ENCODE measurements around the gene AFF3. TPM values are rescaled to one million over a fixed set of nuclear protein-coding genes. Genes with fewer than 3 reads are reported as not detected.

Gene AFF3
- total RNA-seq, 1 donor from 2014 or later = 25.6 TPM

DNA sequence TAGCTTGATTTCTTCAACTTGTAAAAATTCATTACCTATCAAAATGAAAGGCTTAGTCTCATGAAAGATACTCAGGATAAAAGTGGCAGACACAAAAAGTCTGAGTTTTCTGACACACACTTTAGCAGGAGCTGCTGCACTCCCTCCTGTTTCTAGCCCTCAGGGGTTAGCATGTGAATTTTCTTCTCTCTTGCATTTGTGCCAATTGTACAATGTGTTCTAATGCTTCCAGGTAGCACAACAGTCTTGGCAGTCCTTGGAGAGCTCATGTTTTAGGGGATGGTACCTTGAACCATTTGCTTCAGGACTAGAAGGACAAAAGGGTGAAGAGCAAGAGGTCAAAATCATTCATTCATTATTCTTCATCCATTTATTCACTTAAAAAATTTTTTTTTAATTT, 316.8 kb downstream of the AFF3 start:
- DNase-seq (ENCODE audit: low spot score) = no peak

DNA sequence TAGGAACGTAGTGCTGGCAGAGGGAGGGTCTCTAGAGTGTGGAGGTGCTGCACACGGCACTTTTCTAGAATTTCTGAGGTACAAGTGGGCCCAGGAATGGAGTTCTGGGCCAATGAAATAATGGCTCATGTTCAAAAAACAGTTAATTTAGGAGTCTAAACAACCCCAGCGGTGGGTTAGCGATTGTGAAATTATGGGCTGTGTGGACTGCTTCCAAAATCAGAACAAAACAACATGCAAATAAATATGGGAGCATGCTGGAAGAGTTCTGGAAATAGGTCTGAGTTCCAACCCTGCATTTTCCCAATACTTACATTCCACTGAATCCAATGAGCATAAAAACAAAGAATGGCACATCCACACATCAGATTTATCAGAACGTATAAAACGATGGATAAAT, 317.6 kb downstream of the AFF3 start:
- DNase-seq (ENCODE audit: low spot score) = no peak

DNA sequence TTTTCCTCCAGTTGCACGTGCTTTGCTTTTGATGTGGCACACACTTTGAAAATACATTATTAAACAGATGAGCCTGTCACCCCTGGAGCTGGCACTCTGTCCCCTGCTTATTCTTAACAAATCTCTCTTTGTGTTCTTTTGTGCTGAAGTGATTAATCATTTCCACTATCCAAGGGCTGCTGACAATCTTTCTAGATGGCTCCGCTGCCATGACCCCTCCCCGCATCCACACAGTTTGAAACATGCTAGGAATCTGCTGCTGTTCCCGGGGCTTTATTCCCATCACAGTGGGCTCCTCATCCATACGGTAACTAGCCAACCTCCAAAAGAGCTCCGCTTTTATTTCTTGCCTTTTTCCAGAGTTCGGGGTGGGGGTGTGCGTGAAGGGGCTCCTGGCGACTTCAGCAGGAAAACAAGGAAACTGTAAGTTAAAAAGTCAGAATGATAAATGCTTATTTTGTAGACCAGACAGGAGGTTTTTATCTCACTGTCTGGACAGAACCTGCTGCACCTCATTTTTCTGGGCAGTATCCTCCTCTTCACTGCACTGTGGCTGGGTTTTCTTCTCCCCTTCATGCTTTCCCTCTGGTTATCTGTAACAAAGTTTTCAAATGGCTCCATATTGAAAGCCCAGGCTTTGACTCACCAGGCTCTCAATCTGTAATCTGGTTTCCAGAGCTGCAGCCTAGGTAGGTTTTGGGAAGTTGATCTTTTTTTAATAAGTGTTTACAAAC, 319.7 kb downstream of the AFF3 start:
- no peak for DNase-seq (ENCODE audit: low spot score)

DNA sequence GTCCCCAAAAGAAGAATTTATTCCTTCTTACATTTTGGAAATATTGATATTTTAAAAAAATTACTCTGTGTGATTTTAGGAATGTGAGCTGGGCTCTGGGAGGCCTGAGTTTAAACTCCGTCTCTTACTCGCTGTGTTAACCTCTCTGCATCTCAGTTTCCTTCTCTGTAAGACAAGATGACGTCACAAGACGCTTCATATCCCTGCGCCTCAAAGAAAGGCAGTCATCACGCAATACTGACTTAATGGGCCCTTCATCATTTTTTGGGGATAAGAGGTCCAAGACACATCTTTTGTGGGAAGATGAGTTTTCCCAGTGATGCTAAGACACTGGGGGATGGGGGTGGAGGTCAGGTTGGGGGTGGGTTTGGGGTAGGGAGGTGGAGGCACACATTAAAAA, 320.4 kb downstream of the AFF3 start:
- DNase-seq (ENCODE audit: low spot score) = no peak

DNA sequence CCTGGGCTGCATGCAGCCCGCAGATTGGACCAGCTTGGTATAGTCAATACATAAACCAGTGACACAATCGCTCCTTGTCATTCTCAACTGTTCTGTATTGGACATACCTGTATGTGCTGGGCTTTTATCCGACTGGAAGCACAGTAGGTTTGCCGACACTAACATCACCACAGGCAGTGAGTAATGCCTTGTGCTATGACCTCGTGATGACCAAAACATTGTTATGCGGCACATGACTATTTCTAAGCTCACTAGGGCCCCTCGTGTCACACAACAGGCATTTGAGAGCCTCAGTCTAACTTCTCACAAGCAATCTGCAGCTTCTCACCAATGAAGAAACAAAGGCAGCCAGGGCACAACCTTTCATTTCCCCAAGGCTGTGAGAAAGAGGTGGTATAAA, 320.8 kb downstream of the AFF3 start:
- no peak for DNase-seq (ENCODE audit: low spot score)

DNA sequence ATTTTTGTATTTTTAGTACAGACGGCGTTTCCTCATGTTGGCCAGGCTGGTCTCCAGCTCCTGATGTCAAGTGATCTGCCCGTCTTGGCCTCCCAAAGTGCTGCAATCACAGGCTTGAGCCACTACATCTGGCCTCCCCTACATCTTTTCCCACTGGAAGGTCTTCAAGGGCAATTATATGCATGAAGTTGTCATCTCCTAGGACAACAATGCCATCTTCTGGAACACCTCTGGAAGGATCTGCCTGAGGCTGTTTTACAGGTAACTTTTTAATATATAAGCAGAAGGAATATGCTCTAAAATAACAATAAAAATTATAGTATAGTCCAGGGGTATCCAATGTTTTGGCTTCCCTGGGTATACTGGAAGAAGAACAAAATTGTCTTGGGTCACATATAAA, 321.4 kb downstream of the AFF3 start:
- DNase-seq (ENCODE audit: low spot score) = no peak

DNA sequence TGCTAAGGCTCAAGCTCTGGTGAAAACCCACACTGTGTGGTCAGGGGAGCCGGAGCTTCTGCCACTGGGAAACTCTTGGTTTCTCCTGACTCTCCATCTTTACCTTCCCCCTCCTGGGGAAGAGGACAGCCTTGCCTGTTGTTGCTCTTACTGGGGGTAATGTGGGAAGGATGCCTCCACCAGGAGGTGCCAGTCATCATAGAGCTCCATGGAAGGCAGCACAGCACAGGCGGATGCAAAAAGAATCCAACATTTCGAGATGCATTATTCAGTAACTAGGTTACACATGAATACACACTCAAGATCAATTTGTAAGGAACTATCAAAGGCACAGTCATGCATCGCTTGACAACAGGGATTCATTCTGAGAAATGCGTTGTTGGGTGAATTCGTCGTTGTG, 322.6 kb downstream of the AFF3 start:
- DNase-seq (ENCODE audit: low spot score) = no peak

DNA sequence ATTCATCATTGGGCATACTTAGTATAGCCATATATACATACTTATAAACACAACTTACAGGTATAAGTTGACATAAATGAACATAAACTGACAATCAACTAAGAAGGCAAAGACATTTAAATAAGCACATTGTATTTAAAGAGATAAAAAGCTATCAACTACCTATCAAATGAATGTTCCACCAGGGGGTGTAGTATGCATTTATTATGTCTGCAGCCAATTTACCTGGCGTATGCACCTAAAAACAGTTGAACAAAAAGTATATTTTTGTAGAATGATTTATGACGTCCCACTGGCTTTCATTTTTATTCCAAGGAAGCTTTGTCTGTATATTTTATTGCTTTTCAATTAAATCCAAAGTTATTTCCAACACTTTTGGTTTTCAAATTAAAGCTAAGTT, 323.5 kb downstream of the AFF3 start:
- no peak for DNase-seq (ENCODE audit: low spot score)

DNA sequence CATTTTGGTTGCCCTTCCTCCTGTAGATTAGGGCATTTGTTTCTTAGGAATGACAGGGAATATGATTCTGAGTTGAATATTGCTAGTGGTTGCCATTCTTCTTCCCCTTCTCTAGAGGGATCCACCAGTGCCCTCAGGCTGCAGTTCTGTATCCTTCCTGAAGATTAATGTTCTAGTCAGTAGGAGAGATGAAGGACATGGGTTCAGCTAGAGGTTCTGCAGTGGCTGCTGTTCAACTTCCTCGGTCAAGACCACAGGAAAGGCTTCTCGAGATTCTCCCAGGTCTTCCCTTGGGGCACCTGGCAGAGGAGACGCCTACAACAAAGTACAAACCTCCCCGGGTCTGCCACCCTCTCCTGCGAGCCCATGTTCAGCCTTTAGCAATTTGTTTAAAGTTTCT, 325.5 kb downstream of the AFF3 start:
- no peak for DNase-seq (ENCODE audit: low spot score)

DNA sequence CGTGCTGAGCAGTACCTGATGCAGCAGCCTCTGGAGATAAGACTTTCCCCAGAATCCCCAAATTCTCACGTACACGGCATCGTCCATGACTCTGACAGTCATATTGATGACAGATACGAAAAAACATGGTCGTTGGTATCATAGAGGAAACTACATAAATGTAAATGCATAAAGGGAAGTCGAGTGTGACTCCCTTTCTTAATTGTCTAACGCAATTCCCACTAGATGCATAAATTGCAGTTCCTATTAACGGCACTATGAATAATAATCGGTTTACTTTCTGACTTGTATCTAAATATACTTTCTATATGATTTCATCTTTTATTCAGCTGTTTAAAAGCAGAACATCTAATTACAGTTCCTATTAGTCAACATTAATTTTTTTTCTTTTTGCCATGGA, 330.0 kb downstream of the AFF3 start:
- DNase-seq (ENCODE audit: low spot score) = no peak

DNA sequence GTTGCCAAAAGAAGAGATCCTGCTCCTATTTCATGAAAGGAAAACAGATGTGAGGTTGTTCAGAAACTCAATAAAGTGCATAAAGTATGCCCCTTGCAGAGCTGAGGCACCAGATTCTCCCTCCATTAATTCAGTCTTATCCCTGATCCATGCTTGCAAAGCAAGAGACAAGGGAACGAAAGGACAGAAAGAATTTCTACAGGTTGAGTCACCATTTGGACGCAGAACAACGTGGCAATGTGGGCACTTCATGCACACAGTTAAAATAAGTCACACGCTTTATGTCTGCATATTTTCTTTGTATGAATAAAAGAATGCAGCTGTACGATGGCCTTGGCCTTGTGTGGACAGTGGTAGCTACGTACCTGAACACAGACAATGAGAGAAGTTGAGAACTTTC, 330.8 kb downstream of the AFF3 start:
- no peak for DNase-seq (ENCODE audit: low spot score)

DNA sequence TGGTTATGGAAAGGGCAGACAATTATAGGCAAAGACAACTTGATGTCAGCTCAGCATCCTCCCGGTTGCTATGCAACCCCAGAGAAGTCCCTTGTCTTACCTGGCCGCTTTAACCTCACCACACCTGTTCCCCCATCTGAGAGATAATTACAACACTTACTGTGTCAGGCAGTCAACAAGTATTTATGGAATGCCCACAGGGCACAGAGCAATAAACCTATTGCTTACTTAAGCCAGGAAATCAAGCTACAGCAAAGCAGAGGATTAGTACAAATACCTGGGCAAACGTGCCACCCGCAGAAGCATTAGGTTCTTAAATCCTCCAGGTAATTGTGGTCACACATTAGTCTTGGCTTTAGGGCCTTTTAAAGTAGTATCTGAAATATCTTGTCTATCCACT, 332.2 kb downstream of the AFF3 start:
- DNase-seq (ENCODE audit: low spot score) = no peak

DNA sequence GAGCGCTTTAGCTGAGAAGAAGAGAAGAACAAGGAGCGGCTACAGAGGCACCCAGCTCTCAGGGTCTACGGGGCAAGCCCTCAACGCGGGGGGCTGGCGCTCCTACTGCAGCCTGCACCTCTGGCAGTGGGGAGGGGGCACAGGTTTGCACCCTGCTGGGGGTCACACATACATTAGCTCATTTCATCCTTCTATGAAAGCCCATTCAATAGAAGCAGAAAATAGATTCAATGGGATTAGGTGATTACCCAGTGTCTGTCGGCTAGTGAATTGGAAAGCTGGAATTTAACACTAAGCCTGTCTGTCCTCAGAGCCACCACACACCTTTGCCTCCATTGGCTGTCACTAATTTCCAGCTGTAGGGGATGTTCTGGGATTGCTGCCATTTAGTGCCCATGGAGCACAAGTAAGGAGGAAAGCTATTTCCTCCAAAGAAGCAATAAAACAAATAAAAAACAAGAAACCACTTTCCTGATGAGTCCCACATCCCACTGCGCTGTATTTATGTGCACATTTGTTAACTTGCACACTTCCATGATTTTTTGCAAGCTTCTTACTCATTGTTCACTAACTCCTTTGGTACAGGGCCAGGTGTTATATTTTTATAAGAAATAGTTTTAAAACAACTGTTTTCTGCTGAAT, 333.0 kb downstream of the AFF3 start:
- DNase-seq (ENCODE audit: low spot score) = no peak

DNA sequence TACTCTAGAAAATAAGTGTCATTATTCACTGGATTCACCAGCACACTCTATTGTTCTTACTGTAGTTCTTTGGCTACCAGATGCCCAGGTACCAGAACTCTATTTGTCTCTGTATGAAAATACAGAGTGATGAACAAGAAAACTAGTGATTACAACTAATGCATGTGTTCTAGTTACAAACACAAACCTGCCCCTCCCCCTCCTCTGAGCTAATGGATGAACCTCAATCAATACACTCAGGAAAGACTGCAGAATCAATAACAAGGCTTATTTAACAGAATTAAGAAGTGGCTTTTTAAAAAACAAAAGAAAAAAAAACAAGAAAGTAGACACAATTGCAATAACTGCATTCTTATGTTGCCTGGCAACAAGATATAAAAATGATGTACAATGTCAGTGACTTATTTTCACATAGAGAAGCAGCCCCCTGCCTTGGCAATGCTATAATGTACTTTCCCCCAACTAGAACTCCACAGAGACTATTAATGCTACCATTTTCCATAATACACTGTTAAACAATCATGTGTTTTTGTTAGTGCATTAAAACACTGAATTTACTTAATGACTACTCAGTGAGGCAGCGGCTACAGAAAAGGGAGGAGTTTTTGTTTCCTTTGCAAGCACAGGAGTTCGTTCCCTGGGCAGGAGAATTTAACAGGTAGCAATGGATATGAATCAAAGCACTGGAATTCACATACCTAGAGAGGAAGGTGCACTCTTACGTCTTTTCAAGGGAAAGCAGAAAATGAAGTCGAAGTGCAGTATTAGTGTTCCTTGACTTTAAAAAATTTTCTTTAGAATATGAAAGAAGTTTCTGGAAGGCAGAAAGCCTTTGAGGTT, 333.8 kb downstream of the AFF3 start:
- DNase-seq (ENCODE audit: low spot score) = no peak

DNA sequence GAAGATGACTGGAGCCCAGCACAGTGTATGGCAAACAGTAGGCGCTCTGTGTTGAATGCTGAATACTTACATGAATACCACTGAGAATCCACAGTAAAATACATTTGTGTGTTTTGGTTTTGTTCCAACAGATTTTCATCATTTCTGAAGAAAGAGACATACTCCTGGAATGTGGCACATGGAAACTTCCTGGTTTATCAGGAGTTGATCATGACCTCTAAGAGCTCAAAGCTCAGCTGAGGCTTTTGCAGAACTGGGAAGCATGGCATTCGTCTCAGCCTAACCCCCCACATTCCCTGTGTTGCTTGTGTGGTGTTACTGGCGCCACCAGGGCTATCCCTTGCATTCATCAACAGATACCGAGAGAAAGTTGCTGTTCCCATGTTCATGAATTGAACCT, 335.6 kb downstream of the AFF3 start:
- DNase-seq (ENCODE audit: low spot score) = no peak

DNA sequence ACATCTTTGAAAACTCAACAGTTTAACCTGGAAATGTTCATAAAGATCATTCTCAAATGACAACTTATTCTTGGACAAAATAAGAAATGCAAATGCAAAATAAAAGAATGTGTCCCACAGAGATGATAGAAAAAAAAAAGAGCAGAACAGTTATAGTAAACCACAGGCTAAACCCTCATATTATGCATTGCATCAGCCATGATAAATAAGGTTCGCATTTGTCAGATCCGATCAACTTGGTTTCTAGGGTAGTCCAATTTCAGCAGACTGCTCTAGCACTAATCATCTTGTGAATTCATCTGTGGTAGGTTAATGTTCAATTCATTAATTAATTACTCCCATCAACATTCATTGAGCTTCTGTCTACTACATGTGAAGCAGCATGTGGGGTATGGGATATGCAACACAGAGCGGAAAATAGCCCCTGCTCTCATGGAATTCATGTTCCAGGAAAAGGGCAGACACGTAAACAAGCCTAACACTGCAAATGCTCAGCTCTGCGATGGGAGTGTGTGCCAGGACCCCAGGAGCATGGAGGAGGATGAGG, 336.4 kb downstream of the AFF3 start:
- no peak for DNase-seq (ENCODE audit: low spot score)

DNA sequence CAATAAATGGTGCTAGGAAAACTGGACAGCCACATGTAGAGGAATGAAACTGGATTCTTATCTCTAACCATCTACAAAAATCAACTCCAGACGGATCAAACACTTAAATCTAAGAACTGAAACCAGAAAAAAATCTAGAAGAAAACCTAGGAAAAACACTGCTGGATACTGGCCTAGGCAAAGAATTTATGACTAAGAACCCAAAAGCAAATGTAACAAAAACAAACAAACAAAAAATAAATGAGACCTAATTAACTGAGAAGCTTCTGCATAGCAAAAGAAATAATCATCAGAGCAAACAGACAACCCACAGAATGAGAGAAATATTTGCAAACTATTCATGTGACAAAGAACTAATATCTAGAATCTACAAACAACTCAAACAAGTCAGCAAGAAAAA, 338.5 kb downstream of the AFF3 start:
- no peak for DNase-seq (ENCODE audit: low spot score)

DNA sequence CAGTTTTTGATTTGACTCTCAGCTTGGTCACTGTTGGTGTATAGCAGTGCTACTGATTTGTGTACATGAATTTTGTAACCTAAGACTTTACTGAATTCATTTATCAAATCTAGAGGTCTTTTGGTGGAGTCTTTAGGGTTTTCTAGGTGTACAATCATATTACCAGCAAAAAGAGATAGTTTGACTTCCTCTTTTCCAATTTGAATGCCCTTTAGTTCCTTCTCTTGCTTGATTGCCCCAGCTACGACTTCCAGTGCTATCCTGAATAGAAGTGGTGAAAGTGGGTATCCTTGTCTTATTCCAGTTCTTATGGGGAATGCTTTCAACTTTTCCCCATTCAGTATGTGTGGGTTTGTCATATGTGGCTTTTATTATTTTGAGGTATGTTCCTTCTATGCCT, 339.7 kb downstream of the AFF3 start:
- no peak for DNase-seq (ENCODE audit: low spot score)

DNA sequence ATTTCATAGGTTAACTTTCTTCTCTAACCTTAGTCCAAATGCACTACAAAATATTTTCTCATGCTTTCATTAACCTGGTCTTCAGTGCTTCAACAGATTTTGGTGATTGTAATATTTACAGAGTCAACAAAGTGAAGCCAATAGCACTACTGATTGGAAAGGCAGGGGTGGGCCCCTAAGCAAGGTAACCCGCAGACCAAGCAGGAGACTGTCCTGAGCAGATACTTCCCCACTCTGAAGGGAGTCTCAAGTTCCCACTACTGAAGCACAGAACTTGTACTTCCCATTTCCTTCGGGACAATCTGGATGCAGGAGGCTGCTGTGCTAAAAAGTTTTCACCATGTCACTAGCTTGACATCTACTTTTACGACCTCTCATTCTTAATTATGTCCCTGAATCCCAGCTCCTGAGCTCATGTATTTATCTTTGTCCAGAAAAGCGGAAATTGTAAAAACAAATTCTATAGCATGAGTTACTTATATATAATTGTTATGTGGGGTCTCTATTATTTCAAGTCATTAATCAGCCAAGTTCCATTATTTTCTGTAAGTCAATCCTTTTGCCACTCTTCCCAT, 341.0 kb downstream of the AFF3 start:
- no peak for DNase-seq (ENCODE audit: low spot score)

DNA sequence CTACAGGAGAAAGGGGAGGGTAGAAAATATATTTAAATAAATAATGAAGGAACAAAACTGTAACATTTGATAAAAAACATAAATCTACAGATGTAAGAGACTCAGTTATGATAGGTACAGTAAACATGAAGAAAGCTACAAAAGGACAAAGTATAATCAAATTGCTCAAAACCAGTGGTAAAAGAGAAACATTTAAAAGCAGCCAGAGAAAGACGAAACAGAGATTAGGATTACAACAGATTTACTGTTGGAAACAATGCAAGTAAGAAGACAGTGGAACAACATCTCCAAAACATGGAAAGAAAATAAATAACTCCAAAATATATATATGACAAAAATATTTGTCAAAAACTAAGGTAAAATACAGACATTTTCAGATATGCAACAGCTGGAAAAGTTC, 344.9 kb downstream of the AFF3 start:
- no peak for DNase-seq (ENCODE audit: low spot score)

DNA sequence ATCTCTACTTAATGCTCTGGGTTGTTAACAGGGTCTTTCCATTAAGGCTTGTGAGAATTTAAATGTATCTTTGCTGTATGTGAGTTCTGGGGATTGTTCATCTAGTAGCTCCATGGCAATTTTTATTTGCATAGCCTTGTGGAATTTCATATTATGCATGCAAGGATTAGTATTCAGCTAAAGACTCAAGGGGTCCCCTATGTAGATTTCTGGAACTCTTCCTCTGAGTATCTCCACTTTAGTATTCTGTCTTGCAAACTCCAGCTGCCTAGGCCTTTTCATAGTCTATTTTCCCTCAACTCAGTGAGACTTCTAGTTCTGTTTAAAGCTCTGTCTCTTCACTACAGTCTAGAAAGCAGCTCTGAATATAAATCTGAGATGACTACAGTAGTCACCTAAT, 348.0 kb downstream of the AFF3 start:
- no peak for DNase-seq (ENCODE audit: low spot score)

DNA sequence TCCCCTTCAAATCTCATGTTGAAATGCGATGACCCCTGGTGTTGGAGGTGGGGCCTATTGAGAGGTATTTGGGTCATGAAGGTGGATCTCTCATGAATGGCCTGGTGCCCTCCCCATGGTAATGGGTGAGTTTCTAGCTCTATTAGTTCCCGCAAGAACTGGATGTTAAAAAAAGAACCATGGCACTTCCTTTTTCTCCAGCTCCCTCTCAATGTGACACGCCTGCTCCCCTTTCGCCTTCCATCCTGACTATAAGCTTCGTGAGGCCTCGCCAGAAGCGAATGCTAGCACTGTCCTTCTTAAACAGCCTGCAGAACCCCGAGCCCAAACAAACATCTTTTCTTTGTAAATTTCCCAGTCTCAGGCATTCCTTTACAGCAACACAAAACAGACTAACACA, 349.4 kb downstream of the AFF3 start:
- no peak for DNase-seq (ENCODE audit: low spot score)
